Fibroblast of pulmonary artery (primary cell): ENCODE measurements around the gene ARV1.

Experiments used
- DNase-seq: peaks from one replicate; pipeline ENCODE4 v3.0.0-alpha.2; 2010; ENCODE audit warnings: low read depth
- H3K4me3 ChIP-seq: replicated peaks from 2 replicates; pipeline ENCODE4 v1.5.1; 2011; ENCODE audit warnings: low read depth, mild to moderate bottlenecking, control low read depth, low read length, moderate library complexity
- CTCF ChIP-seq: IDR thresholded peaks from 2 replicates; pipeline ENCODE4 v1.5.1; 2011; ENCODE audit warnings: mild to moderate bottlenecking, control low read depth, low read length, inconsistent platforms; ENCODE audit errors: missing control alignments

Gene ARV1

GRCh38 chr1:230975636-230976035 lies 3.3 kb upstream of the ARV1 start:
- no peak for TF ChIP-seq CTCF
- no peak for DNase-seq
- no peak overlapping the region for H3K4me3 ChIP-seq

- no peak overlapping the region for H3K4me3 ChIP-seq
- no peak for DNase-seq
- no peak for TF ChIP-seq CTCF
These were observed 2.5 kb upstream of the ARV1 start for GRCh38 chr1:230976360-230976759.

- H3K4me3 ChIP-seq: no peak overlapping the region
- DNase-seq: no peak
- no peak for TF ChIP-seq CTCF
These were observed 1.8 kb upstream of the ARV1 start for GRCh38 chr1:230976825-230977747.

GRCh38 chr1:230977761-230978490 lies 968 bp upstream of the ARV1 start:
- DNase-seq: peak; percentile 8
- TF ChIP-seq CTCF: no peak
- peak overlapping the region; percentile 97 for H3K4me3 ChIP-seq

GRCh38 chr1:230979389-230979716 lies 459 bp downstream of the ARV1 start:
- TF ChIP-seq CTCF: no peak
- no peak for DNase-seq
- H3K4me3 ChIP-seq: peak overlapping the region; percentile 97

- no peak for TF ChIP-seq CTCF
- H3K4me3 ChIP-seq: peak overlapping the region; percentile 97
- no peak for DNase-seq
These were observed 1.1 kb downstream of the ARV1 start for GRCh38 chr1:230979952-230980351.

- no peak overlapping the region for H3K4me3 ChIP-seq
- TF ChIP-seq CTCF: no peak
- DNase-seq: no peak
These were observed 3.8 kb downstream of the ARV1 start for GRCh38 chr1:230982696-230983095.
